Dermis lymphatic vessel endothelial cell (primary cell): Measurements from ENCODE around the gene RNF152. TPM values are rescaled to one million over a fixed set of nuclear protein-coding genes. Genes with fewer than 3 reads are reported as not detected.

Source experiments
- total RNA-seq: library from RNA; depleted of rRNA; stranded (reverse); fragments of >200 nt; gene quantifications from 2 replicates; pipeline ENCODE4 v1.2.1, GENCODE V29; 2014

The RNF152 gene, protein sequence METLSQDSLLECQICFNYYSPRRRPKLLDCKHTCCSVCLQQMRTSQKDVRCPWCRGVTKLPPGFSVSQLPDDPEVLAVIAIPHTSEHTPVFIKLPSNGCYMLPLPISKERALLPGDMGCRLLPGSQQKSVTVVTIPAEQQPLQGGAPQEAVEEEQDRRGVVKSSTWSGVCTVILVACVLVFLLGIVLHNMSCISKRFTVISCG
- 126 and 189 TPM in 2 replicates for total RNA-seq

GRCh38 chr18:61892683-61893308, at the start of gene RNF152:
TSS of gene RNF152 (minus strand) at chr18:61893007. CDS start at chr18:61816463, 76,544 bp downstream.

